ENCODE results near the gene ACD. TPM values are rescaled to one million over a fixed set of nuclear protein-coding genes. Genes with fewer than 3 reads are reported as not detected.

The ACD gene
- total and polyA plus RNA-seq, 5 experiments from 2014 or later = 24.6 to 46.6 (median 38.1) TPM

GRCh38 chr16:67649494-67649931 is 10.5 kb downstream of the ACD start:
- Mint-ChIP-seq H3K27me3 (no peaks in the 10 kb centered on the region), H3K9me3 (no peaks in the 10 kb centered on the region), H3K4me1 (peaks cover 10 to 37% (median 22%) of the 10 kb centered on the region in 4 donors), H3K4me3 (no peak overlapping the region), H3K36me3 (peaks cover 0 to 42% (median 4%) of the 10 kb centered on the region in 3 donors), H3K27ac (peak overlapping the region in 3 of 10 donors; percentile 17 to 59 (median 28))
- POLR2A ChIA-PET = interaction anchor here (6.5 kb wide), 1 partner anchor 9 kb away, joined by 82 read pairs; the partner anchor contains the start of genes ACD and PARD6A
- no peak for ATAC-seq
- DNase-seq = no peak

- ATAC-seq (no peak), DNase-seq (no peak)
- peak overlapping the region in 3 of 10 donors; percentile 12 to 59 (median 45) for H3K27ac Mint-ChIP-seq
- peak overlapping the region in 2 of 10 donors; percentile 19 to 56 for H3K4me3 Mint-ChIP-seq
- POLR2A ChIA-PET = interaction anchor here (0.9 to 6.5 kb wide), 2 partner anchors 10 to 15 kb away, joined by 5 to 82 read pairs; partner anchors contain the start of genes ACD and PARD6A
- H3K36me3 Mint-ChIP-seq = peaks cover 0 to 39% (median 4%) of the 10 kb centered on the region in 3 donors
- H3K4me1 Mint-ChIP-seq = peaks cover 12 to 41% (median 25%) of the 10 kb centered on the region in 4 donors
- H3K27me3 Mint-ChIP-seq = no peaks in the 10 kb centered on the region
- no peaks in the 10 kb centered on the region for H3K9me3 Mint-ChIP-seq
Measured at GRCh38 chr16:67648764-67649407, 11.2 kb downstream of the ACD start.

- Mint-ChIP-seq H3K27ac (peak overlapping the region in 2 of 10 donors; percentile 22 to 45), H3K36me3 (peaks cover 0 to 39% (median 4%) of the 10 kb centered on the region in 3 donors), H3K4me1 (peaks cover 12 to 41% (median 25%) of the 10 kb centered on the region in 4 donors), H3K27me3 (no peaks in the 10 kb centered on the region), H3K4me3 (peak overlapping the region in 2 of 10 donors; percentile 19 to 56), H3K9me3 (no peaks in the 10 kb centered on the region)
- no peak for DNase-seq
- POLR2A ChIA-PET = interaction anchor here (0.9 to 7.2 kb wide), 5 partner anchors 11 to 111 kb away, joined by 3 to 125 read pairs (median 82); partner anchors contain the start of genes ACD, CTCF and PARD6A
- ATAC-seq = no peak
Measured at GRCh38 chr16:67648088-67648763, 11.8 kb downstream of the ACD start.

GRCh38 chr16:67647681-67648080 is 12.4 kb downstream of the ACD start:
- H3K27me3 Mint-ChIP-seq = no peaks in the 10 kb centered on the region
- peaks cover 12 to 41% (median 25%) of the 10 kb centered on the region in 4 donors for H3K4me1 Mint-ChIP-seq
- no peak for DNase-seq
- H3K4me3 Mint-ChIP-seq = no peak overlapping the region
- peak overlapping the region in 1 of 10 donors; percentile 22 for H3K27ac Mint-ChIP-seq
- H3K9me3 Mint-ChIP-seq = no peaks in the 10 kb centered on the region
- no peak for ATAC-seq
- peaks cover 0 to 39% (median 4%) of the 10 kb centered on the region in 3 donors for H3K36me3 Mint-ChIP-seq
- POLR2A ChIA-PET = interaction anchor here (0.6 to 7.2 kb wide), 7 partner anchors 11 to 134 kb away, joined by 3 to 125 read pairs (median 5); partner anchors contain the start of genes ACD, CTCF and PARD6A

GRCh38 chr16:67647111-67647651 is 12.9 kb downstream of the ACD start:
- DNase-seq (no peak), ATAC-seq (no peak)
- Mint-ChIP-seq H3K4me3 (peak overlapping the region in 4 of 10 donors; percentile 16 to 81 (median 68)), H3K27me3 (no peaks in the 10 kb centered on the region), H3K9me3 (no peaks in the 10 kb centered on the region), H3K27ac (peak overlapping the region in 5 of 10 donors; percentile 33 to 86 (median 65)), H3K4me1 (peaks cover 12 to 40% (median 24%) of the 10 kb centered on the region in 4 donors), H3K36me3 (peaks cover 0 to 37% (median 4%) of the 10 kb centered on the region in 3 donors)
- POLR2A ChIA-PET = interaction anchor here (0.6 to 7.2 kb wide), 8 partner anchors 12 to 134 kb away, joined by 3 to 125 read pairs (median 22); partner anchors contain the start of genes ACD, C16orf86, CTCF and ENKD1

- DNase-seq (peak in 2 of 10 donors; percentile 16 to 32), ATAC-seq (peak; percentile 26 to 37)
- Mint-ChIP-seq H3K27me3 (no peaks in the 10 kb centered on the region), H3K9me3 (no peaks in the 10 kb centered on the region), H3K4me3 (peak overlapping the region; percentile 80 to 91 (median 85)), H3K4me1 (peaks cover 8 to 31% (median 20%) of the 10 kb centered on the region in 4 donors), H3K27ac (peak overlapping the region; percentile 68 to 96 (median 91)), H3K36me3 (peaks cover 0 to 25% (median 1%) of the 10 kb centered on the region in 3 donors)
- POLR2A ChIA-PET = interaction anchor here (0.7 to 7.2 kb wide), 20 partner anchors 13 to 355 kb away, joined by 3 to 125 read pairs (median 6); partner anchors contain the start of genes ACD, C16orf86, CTCF and ENKD1
Measured at GRCh38 chr16:67645397-67646121, 14.5 kb downstream of the ACD start.

GRCh38 chr16:67644038-67644437 is 16.0 kb downstream of the ACD start:
- Mint-ChIP-seq H3K9me3 (no peaks in the 10 kb centered on the region), H3K4me3 (peak overlapping the region; percentile 52 to 81 (median 66)), H3K36me3 (peaks cover 0 to 21% (median 1%) of the 10 kb centered on the region in 3 donors), H3K4me1 (peaks cover 4 to 26% (median 18%) of the 10 kb centered on the region in 4 donors), H3K27me3 (no peaks in the 10 kb centered on the region), H3K27ac (peak overlapping the region in 9 of 10 donors; percentile 62 to 93 (median 83))
- ATAC-seq (no peak), DNase-seq (no peak)
- POLR2A ChIA-PET = interaction anchor here (1.5 to 7.2 kb wide), 7 partner anchors 15 to 123 kb away, joined by 6 to 125 read pairs (median 36); partner anchors contain the start of genes ACD, C16orf86, CTCF and ENKD1

- Mint-ChIP-seq H3K27ac (peak overlapping the region in 2 of 10 donors; percentile 4 to 53), H3K36me3 (peaks cover 4 to 27% (median 6%) of the 10 kb centered on the region in 3 donors), H3K4me3 (no peak overlapping the region), H3K4me1 (peaks cover 4 to 21% (median 16%) of the 10 kb centered on the region in 4 donors), H3K9me3 (no peaks in the 10 kb centered on the region), H3K27me3 (no peaks in the 10 kb centered on the region)
- ATAC-seq (no peak), DNase-seq (no peak)
- POLR2A ChIA-PET = interaction anchor here (0.6 to 7.2 kb wide), 3 partner anchors 36 to 95 kb away, joined by 5 to 125 read pairs (median 92); partner anchors contain the start of gene CTCF
Measured at GRCh38 chr16:67641779-67642708, 18.0 kb downstream of the ACD start.

- no peak overlapping the region for H3K4me3 Mint-ChIP-seq
- no peak for ATAC-seq
- H3K36me3 Mint-ChIP-seq = peaks cover 6 to 69% (median 9%) of the 10 kb centered on the region in 3 donors
- no peaks in the 10 kb centered on the region for H3K9me3 Mint-ChIP-seq
- POLR2A ChIA-PET = no interaction called here
- H3K27ac Mint-ChIP-seq = peak overlapping the region in 1 of 10 donors; percentile 9
- no peaks in the 10 kb centered on the region for H3K27me3 Mint-ChIP-seq
- no peaks in the 10 kb centered on the region for H3K4me1 Mint-ChIP-seq
- no peak for DNase-seq
Measured at GRCh38 chr16:67637625-67638024, 22.4 kb downstream of the ACD start.

GRCh38 chr16:67636713-67637112 is 23.3 kb downstream of the ACD start:
- Mint-ChIP-seq H3K9me3 (no peaks in the 10 kb centered on the region), H3K27me3 (no peaks in the 10 kb centered on the region), H3K4me1 (no peaks in the 10 kb centered on the region), H3K36me3 (peaks cover 6 to 78% (median 11%) of the 10 kb centered on the region in 3 donors), H3K27ac (peak overlapping the region in 3 of 10 donors; percentile 33 to 87 (median 73)), H3K4me3 (no peak overlapping the region)
- DNase-seq = no peak
- ATAC-seq = no peak
- POLR2A ChIA-PET = no interaction called here

Measured in naive thymus-derived CD8-positive, alpha-beta T cell (primary cell).